ENCODE results near the gene ELMO1.
"Not testable (repeated sequence)": the region's sequence is repeated elsewhere in the genome, so short reads cannot be mapped to it uniquely, and the experiment has no call there.

Gene ELMO1

GRCh38 chr7:36973534-36973933 lies 475.1 kb downstream of the ELMO1 start:
- H3K9me3 Mint-ChIP-seq; H3K27ac Mint-ChIP-seq; DNase-seq (ENCODE audit: low spot score); H3K27me3 Mint-ChIP-seq (ENCODE audit: low read depth); H3K4me3 Mint-ChIP-seq: not testable (repeated sequence)
- H3K36me3 Mint-ChIP-seq (ENCODE audit: low read depth), result peaks cover 24% of the 10 kb centered on the region
- peaks cover 24% of the 10 kb centered on the region for H3K4me1 Mint-ChIP-seq (ENCODE audit: low read depth)

- no peak for DNase-seq (ENCODE audit: low spot score)
- Mint-ChIP-seq H3K27me3 (ENCODE audit: low read depth) (no peaks in the 10 kb centered on the region), H3K9me3 (peaks cover 5% of the 10 kb centered on the region), H3K36me3 (ENCODE audit: low read depth) (peaks cover 21% of the 10 kb centered on the region), H3K27ac (no peak overlapping the region), H3K4me1 (ENCODE audit: low read depth) (peaks cover 28% of the 10 kb centered on the region), H3K4me3 (no peak overlapping the region)
Observed at GRCh38 chr7:36972140-36972518, 476.5 kb downstream of the ELMO1 start.

- H3K4me3 Mint-ChIP-seq, result no peak overlapping the region
- H3K27me3 Mint-ChIP-seq (ENCODE audit: low read depth), result no peaks in the 10 kb centered on the region
- H3K27ac Mint-ChIP-seq, result peak overlapping the region; percentile 65
- DNase-seq (ENCODE audit: low spot score), result no peak
- peaks cover 21% of the 10 kb centered on the region for H3K36me3 Mint-ChIP-seq (ENCODE audit: low read depth)
- peaks cover 5% of the 10 kb centered on the region for H3K9me3 Mint-ChIP-seq
- H3K4me1 Mint-ChIP-seq (ENCODE audit: low read depth), result peaks cover 28% of the 10 kb centered on the region
Observed at GRCh38 chr7:36971515-36972139, 477.0 kb downstream of the ELMO1 start.

GRCh38 chr7:36970551-36971514 lies 477.8 kb downstream of the ELMO1 start:
- H3K27ac Mint-ChIP-seq, result peak overlapping the region; percentile 65
- no peaks in the 10 kb centered on the region for H3K27me3 Mint-ChIP-seq (ENCODE audit: low read depth)
- peaks cover 17% of the 10 kb centered on the region for H3K36me3 Mint-ChIP-seq (ENCODE audit: low read depth)
- peaks cover 29% of the 10 kb centered on the region for H3K4me1 Mint-ChIP-seq (ENCODE audit: low read depth)
- peaks cover 5% of the 10 kb centered on the region for H3K9me3 Mint-ChIP-seq
- DNase-seq (ENCODE audit: low spot score), result no peak
- H3K4me3 Mint-ChIP-seq, result no peak overlapping the region

GRCh38 chr7:36969376-36969775 lies 479.3 kb downstream of the ELMO1 start:
- H3K4me3 Mint-ChIP-seq, result peak overlapping the region; percentile 39
- DNase-seq (ENCODE audit: low spot score), result no peak
- H3K4me1 Mint-ChIP-seq (ENCODE audit: low read depth), result peaks cover 37% of the 10 kb centered on the region
- H3K9me3 Mint-ChIP-seq, result peaks cover 5% of the 10 kb centered on the region
- H3K27me3 Mint-ChIP-seq (ENCODE audit: low read depth), result no peaks in the 10 kb centered on the region
- peak overlapping the region; percentile 4 for H3K27ac Mint-ChIP-seq
- H3K36me3 Mint-ChIP-seq (ENCODE audit: low read depth), result peaks cover 13% of the 10 kb centered on the region

GRCh38 chr7:36967387-36967786 lies 481.3 kb downstream of the ELMO1 start:
- Mint-ChIP-seq H3K4me1 (ENCODE audit: low read depth) (peaks cover 41% of the 10 kb centered on the region), H3K4me3 (no peak overlapping the region), H3K9me3 (peaks cover 5% of the 10 kb centered on the region), H3K27me3 (ENCODE audit: low read depth) (no peaks in the 10 kb centered on the region), H3K36me3 (ENCODE audit: low read depth) (peaks cover 20% of the 10 kb centered on the region), H3K27ac (peak overlapping the region; percentile 13)
- no peak for DNase-seq (ENCODE audit: low spot score)

- DNase-seq (ENCODE audit: low spot score), result no peak
- Mint-ChIP-seq H3K9me3 (peaks cover 5% of the 10 kb centered on the region), H3K36me3 (ENCODE audit: low read depth) (peaks cover 22% of the 10 kb centered on the region), H3K4me3 (no peak overlapping the region), H3K27me3 (ENCODE audit: low read depth) (no peaks in the 10 kb centered on the region), H3K4me1 (ENCODE audit: low read depth) (peaks cover 45% of the 10 kb centered on the region), H3K27ac (no peak overlapping the region)
Observed at GRCh38 chr7:36966636-36967035, 482.0 kb downstream of the ELMO1 start.

- H3K4me1 Mint-ChIP-seq (ENCODE audit: low read depth), result peaks cover 41% of the 10 kb centered on the region
Observed at GRCh38 chr7:36966039-36966438, 482.6 kb downstream of the ELMO1 start.

GRCh38 chr7:36965625-36966024 lies 483.0 kb downstream of the ELMO1 start:
- no peaks in the 10 kb centered on the region for H3K27me3 Mint-ChIP-seq (ENCODE audit: low read depth)
- no peak overlapping the region for H3K27ac Mint-ChIP-seq
- no peak overlapping the region for H3K4me3 Mint-ChIP-seq
- H3K9me3 Mint-ChIP-seq, result peaks cover 5% of the 10 kb centered on the region
- DNase-seq (ENCODE audit: low spot score), result no peak
- H3K4me1 Mint-ChIP-seq (ENCODE audit: low read depth), result peaks cover 40% of the 10 kb centered on the region
- peaks cover 23% of the 10 kb centered on the region for H3K36me3 Mint-ChIP-seq (ENCODE audit: low read depth)

More at GRCh38 chr7:36966039-36966438, 482.6 kb downstream of the ELMO1 start:
- H3K4me3 Mint-ChIP-seq, result no peak overlapping the region
- peaks cover 5% of the 10 kb centered on the region for H3K9me3 Mint-ChIP-seq
- no peaks in the 10 kb centered on the region for H3K27me3 Mint-ChIP-seq (ENCODE audit: low read depth)
- H3K36me3 Mint-ChIP-seq (ENCODE audit: low read depth), result peaks cover 23% of the 10 kb centered on the region
- H3K27ac Mint-ChIP-seq, result no peak overlapping the region
- DNase-seq (ENCODE audit: low spot score), result no peak

- no peak for DNase-seq (ENCODE audit: low spot score)
- H3K27me3 Mint-ChIP-seq (ENCODE audit: low read depth), result no peaks in the 10 kb centered on the region
- H3K27ac Mint-ChIP-seq, result no peak overlapping the region
- peaks cover 5% of the 10 kb centered on the region for H3K9me3 Mint-ChIP-seq
- no peak overlapping the region for H3K4me3 Mint-ChIP-seq
- H3K36me3 Mint-ChIP-seq (ENCODE audit: low read depth), result peaks cover 24% of the 10 kb centered on the region
- H3K4me1 Mint-ChIP-seq (ENCODE audit: low read depth), result peaks cover 35% of the 10 kb centered on the region
Observed at GRCh38 chr7:36964297-36964696, 484.4 kb downstream of the ELMO1 start.

GRCh38 chr7:36962367-36962766 lies 486.3 kb downstream of the ELMO1 start:
- peaks cover 2% of the 10 kb centered on the region for H3K9me3 Mint-ChIP-seq
- no peak overlapping the region for H3K4me3 Mint-ChIP-seq
- no peak overlapping the region for H3K27ac Mint-ChIP-seq
- H3K4me1 Mint-ChIP-seq (ENCODE audit: low read depth), result peaks cover 32% of the 10 kb centered on the region
- peaks cover 22% of the 10 kb centered on the region for H3K36me3 Mint-ChIP-seq (ENCODE audit: low read depth)
- DNase-seq (ENCODE audit: low spot score), result no peak
- H3K27me3 Mint-ChIP-seq (ENCODE audit: low read depth), result no peaks in the 10 kb centered on the region

- Mint-ChIP-seq H3K27ac (no peak overlapping the region), H3K4me1 (ENCODE audit: low read depth) (peaks cover 31% of the 10 kb centered on the region), H3K27me3 (ENCODE audit: low read depth) (no peaks in the 10 kb centered on the region), H3K36me3 (ENCODE audit: low read depth) (peaks cover 20% of the 10 kb centered on the region), H3K9me3 (no peaks in the 10 kb centered on the region), H3K4me3 (no peak overlapping the region)
- no peak for DNase-seq (ENCODE audit: low spot score)
Observed at GRCh38 chr7:36961693-36962092, 487.0 kb downstream of the ELMO1 start.

- Mint-ChIP-seq H3K27me3 (ENCODE audit: low read depth) (no peaks in the 10 kb centered on the region), H3K9me3 (no peaks in the 10 kb centered on the region), H3K27ac (peak overlapping the region; percentile 38), H3K36me3 (ENCODE audit: low read depth) (peaks cover 22% of the 10 kb centered on the region), H3K4me3 (no peak overlapping the region), H3K4me1 (ENCODE audit: low read depth) (peaks cover 30% of the 10 kb centered on the region)
- DNase-seq (ENCODE audit: low spot score), result peak; percentile 35
Observed at GRCh38 chr7:36961097-36961496, 487.6 kb downstream of the ELMO1 start.

GRCh38 chr7:36960105-36960504 lies 488.6 kb downstream of the ELMO1 start:
- Mint-ChIP-seq H3K27ac (peak overlapping the region; percentile 42), H3K9me3 (no peaks in the 10 kb centered on the region), H3K36me3 (ENCODE audit: low read depth) (peaks cover 28% of the 10 kb centered on the region), H3K4me1 (ENCODE audit: low read depth) (peaks cover 29% of the 10 kb centered on the region), H3K27me3 (ENCODE audit: low read depth) (no peaks in the 10 kb centered on the region), H3K4me3 (no peak overlapping the region)
- peak; percentile 25 for DNase-seq (ENCODE audit: low spot score)
